Mesodermal cell (in vitro differentiated cells): ENCODE measurements around the gene DNAL1.
A peak's percentile ranks its signal among the peaks of the same experiment; 100 is the strongest.

ENCODE experiments used
- H3K27ac ChIP-seq: 2 replicates; pipeline ENCODE4 v1.7.0; 2013; ENCODE audit warnings: mild to moderate bottlenecking, low read depth, low read length, moderate library complexity; ENCODE audit not compliant: severe bottlenecking
- H3K36me3 ChIP-seq: 2 replicates; pipeline ENCODE4 v1.7.1; 2013; ENCODE audit warnings: mild to moderate bottlenecking, low read length, moderate library complexity; ENCODE audit not compliant: control insufficient read depth, insufficient read depth
- H3K4me1 ChIP-seq: one replicate; pipeline ENCODE4 v1.7.1; 2013; ENCODE audit warnings: mild to moderate bottlenecking, low read length; ENCODE audit not compliant: insufficient read depth, control insufficient read depth, poor library complexity, severe bottlenecking
- H3K4me3 ChIP-seq: 2 replicates; pipeline ENCODE4 v1.7.0; 2013; ENCODE audit warnings: low read length, control low read depth, mild to moderate bottlenecking; ENCODE audit not compliant: insufficient read depth, poor library complexity, severe bottlenecking; ENCODE audit errors: extremely low read depth
- H3K9me3 ChIP-seq: 2 replicates; pipeline ENCODE4 v1.7.1; 2013; ENCODE audit warnings: mild to moderate bottlenecking, low read length, moderate library complexity; ENCODE audit not compliant: control insufficient read depth
- WGBS, 2 experiments: methylation state at CpG; one replicate each; pipeline ENCODE4 v1.1.5; 2013; ENCODE audit warnings: missing lambda C conversion rate in 2 of 2; ENCODE audit not compliant: insufficient coverage in 2 of 2; 5-methylcytosine and 5-hydroxymethylcytosine counted together

Gene DNAL1

DNA sequence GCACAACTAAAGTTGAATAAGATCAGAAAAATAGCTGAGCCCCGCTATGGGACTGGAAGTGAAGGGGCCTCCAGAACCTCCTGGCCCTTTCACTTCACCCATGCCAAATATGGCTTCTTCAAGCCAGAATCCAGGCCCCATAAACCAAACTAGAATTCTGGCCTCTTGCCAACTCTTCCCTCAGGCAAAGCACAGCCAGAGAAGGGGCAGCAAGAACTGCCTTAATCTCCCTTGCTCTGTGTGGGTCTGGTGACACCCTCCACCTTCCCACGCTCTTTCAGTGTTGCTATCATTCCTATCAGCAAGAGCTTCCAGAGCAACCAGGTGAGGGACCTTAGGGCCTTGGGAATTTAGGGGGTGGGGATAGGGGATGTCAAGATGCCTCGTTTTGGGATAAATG is 72.5 kb downstream of the DNAL1 start:
- H3K27ac ChIP-seq: no peak overlapping the region
- H3K36me3 ChIP-seq: peaks cover 62% of the 10 kb centered on the region
- no peaks in the 10 kb centered on the region for H3K9me3 ChIP-seq
- peaks cover 19% of the 10 kb centered on the region for H3K4me1 ChIP-seq
- no peak overlapping the region for H3K4me3 ChIP-seq
- 100% methylated on average over 1 of the region's 3 CpGs; no CpG with 5 or more reads in 1 of the 2 experiments for WGBS, 2 experiments

DNA sequence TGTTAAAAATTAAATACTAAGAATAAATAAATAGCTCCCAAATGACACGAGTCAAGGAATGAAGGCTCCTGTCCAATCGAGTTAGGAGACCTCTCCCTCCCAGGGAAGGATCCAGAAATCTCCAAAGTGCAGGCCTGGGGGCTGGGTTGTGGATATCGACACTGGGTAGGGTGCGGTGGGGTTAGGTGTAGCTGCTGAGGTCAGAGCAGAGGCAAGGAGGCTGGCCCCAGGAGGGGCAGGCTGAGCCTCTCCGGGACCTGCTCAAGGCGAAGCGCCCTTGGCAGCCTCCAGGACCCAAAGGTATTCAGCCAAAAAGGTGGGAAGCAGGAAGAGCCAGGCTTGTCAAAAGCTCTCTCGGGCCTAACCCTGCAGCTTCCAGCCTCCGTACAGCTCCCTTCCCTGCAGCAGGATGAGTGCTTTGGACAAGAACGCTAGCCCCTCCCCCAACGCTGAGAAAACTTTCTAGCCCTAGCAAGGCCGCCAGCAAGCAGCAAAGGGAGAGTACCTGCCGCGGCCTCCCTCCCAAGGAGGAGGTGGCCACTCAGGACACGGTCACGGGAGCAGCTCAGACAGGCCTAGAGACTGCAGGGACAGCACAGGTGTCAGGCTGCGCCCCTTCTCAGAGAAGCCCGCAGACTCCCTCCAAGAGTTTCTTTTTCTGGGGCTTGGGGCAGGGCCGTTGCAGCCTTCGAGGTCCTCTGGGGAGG is 73.1 kb downstream of the DNAL1 start:
- Histone ChIP-seq H3K4me3 (no peak overlapping the region), H3K9me3 (no peaks in the 10 kb centered on the region), H3K36me3 (peaks cover 68% of the 10 kb centered on the region), H3K27ac (peak overlapping the region; percentile 41), H3K4me1 (peaks cover 19% of the 10 kb centered on the region)
- WGBS, 2 experiments: 66 to 68% methylated on average over 15 of the region's 20 CpGs

GRCh38 chr14:73718418-73719251 is 73.8 kb downstream of the DNAL1 start:
- H3K4me3 ChIP-seq: no peak overlapping the region
- peaks cover 74% of the 10 kb centered on the region for H3K36me3 ChIP-seq
- H3K27ac ChIP-seq: peak overlapping the region; percentile 41
- WGBS, 2 experiments: 42 to 50% methylated on average over 27 to 38 of the region's 55 CpGs
- H3K9me3 ChIP-seq: no peaks in the 10 kb centered on the region
- H3K4me1 ChIP-seq: peaks cover 19% of the 10 kb centered on the region

GRCh38 chr14:73719361-73719760 is 74.6 kb downstream of the DNAL1 start:
- WGBS, 2 experiments: 82 to 86% methylated on average over 13 of the region's 13 CpGs
- Histone ChIP-seq H3K4me3 (no peak overlapping the region), H3K36me3 (peaks cover 81% of the 10 kb centered on the region), H3K27ac (no peak overlapping the region), H3K4me1 (peaks cover 22% of the 10 kb centered on the region), H3K9me3 (no peaks in the 10 kb centered on the region)

GRCh38 chr14:73719791-73720190 is 75.0 kb downstream of the DNAL1 start:
- peaks cover 86% of the 10 kb centered on the region for H3K36me3 ChIP-seq
- H3K9me3 ChIP-seq: no peaks in the 10 kb centered on the region
- 85 to 93% methylated on average over 6 of the region's 8 CpGs for WGBS, 2 experiments
- no peak overlapping the region for H3K27ac ChIP-seq
- no peak overlapping the region for H3K4me3 ChIP-seq
- peaks cover 23% of the 10 kb centered on the region for H3K4me1 ChIP-seq

GRCh38 chr14:73720636-73721035 is 75.8 kb downstream of the DNAL1 start:
- no peaks in the 10 kb centered on the region for H3K9me3 ChIP-seq
- H3K4me3 ChIP-seq: no peak overlapping the region
- peaks cover 89% of the 10 kb centered on the region for H3K36me3 ChIP-seq
- peaks cover 21% of the 10 kb centered on the region for H3K4me1 ChIP-seq
- peak overlapping the region; percentile 3 for H3K27ac ChIP-seq

DNA sequence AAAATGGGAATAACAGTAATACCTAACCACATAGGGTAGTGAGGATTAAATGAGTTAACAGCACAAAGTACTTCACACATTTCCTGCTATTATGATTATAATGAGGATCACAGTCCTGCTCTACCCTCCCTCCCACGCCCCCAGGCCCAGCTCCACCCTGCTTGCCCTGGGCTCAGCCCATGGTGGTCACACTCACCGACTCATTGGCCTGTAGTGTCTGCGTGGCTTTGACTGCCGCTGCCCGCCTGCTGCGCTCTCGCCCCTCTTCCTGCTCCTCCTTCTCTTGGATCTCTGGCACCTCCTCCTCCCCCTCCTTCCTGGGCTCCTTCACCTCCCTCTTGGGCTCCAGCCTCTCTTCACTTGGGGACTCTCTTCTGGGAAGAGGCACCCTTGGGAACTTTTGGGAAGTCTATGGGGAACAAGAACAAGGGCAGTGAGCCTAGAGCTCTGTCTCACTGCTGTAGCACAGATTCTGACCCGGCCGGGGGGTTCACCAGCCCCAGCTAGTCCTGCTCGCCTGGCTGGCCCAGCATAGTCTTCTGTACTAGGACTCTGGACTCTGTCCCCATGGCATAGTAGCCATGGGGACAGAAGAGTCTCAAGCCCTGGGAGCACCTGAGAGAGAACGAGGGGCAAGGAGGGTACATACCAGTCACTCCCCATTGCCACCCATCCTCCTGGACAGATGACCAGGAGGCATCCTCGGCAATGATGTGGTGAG is 76.5 kb downstream of the DNAL1 start:
- 70 to 90% methylated on average over 4 to 12 of the region's 12 CpGs for WGBS, 2 experiments
- H3K4me3 ChIP-seq: no peak overlapping the region
- no peak overlapping the region for H3K27ac ChIP-seq
- H3K9me3 ChIP-seq: no peaks in the 10 kb centered on the region
- H3K4me1 ChIP-seq: peaks cover 25% of the 10 kb centered on the region
- H3K36me3 ChIP-seq: peaks cover 88% of the 10 kb centered on the region

DNA sequence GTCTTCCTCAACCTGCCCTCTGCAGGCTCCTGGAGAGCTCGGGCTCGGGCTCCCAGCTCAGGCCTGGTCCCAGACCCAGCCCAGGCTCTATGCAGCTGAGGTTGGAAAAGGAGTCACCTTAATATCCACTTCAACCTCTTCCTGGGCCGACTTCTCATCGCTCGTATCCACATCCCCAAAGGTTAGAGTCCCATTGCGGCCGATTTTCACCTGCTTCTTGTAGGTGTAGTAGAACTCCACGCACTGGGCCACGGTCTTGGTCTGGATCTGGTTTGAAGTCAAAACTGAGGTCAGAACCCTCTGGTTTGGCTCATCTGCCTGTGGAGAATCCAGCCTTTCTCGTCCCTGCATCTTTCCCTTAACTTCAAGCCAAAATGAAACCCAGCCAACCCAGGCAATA is 77.8 kb downstream of the DNAL1 start:
- no peaks in the 10 kb centered on the region for H3K9me3 ChIP-seq
- WGBS, 2 experiments: 97 to 98% methylated on average over 8 of the region's 10 CpGs
- H3K4me1 ChIP-seq: peaks cover 29% of the 10 kb centered on the region
- peaks cover 90% of the 10 kb centered on the region for H3K36me3 ChIP-seq
- H3K27ac ChIP-seq: no peak overlapping the region
- H3K4me3 ChIP-seq: no peak overlapping the region

DNA sequence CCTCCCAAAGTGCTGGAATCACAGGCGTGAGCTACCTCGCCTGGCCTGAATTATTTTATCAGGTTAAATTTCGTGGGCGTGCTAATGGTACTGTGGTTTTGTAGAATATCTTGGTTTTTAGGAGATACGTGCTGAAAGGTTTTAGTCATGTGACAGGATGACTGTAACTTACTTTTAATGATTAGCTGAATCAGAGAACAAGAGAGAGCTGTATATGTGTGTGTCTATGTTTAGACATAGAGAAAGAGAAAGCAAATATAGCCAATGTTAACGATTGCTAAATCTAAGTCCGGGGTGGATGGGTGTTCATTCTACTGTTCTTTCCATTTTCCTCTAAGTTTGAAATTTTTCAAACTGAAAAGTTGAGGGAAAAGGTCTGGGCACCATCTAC is 78.6 kb downstream of the DNAL1 start:
- Histone ChIP-seq H3K9me3 (no peaks in the 10 kb centered on the region), H3K4me3 (no peak overlapping the region), H3K4me1 (peaks cover 22% of the 10 kb centered on the region), H3K27ac (peak overlapping the region; percentile 66), H3K36me3 (peaks cover 90% of the 10 kb centered on the region)
- WGBS, 2 experiments: 96 to 97% methylated on average over 5 to 7 of the region's 7 CpGs

GRCh38 chr14:73723797-73724661 is 79.2 kb downstream of the DNAL1 start:
- H3K9me3 ChIP-seq: no peaks in the 10 kb centered on the region
- peaks cover 16% of the 10 kb centered on the region for H3K4me1 ChIP-seq
- H3K36me3 ChIP-seq: peaks cover 90% of the 10 kb centered on the region
- H3K27ac ChIP-seq: peak overlapping the region; percentile 66
- WGBS, 2 experiments: 73 to 89% methylated on average over 8 to 10 of the region's 12 CpGs
- no peak overlapping the region for H3K4me3 ChIP-seq
